HCT116 (cell line): Measurements from ENCODE around the gene SLC7A8.

Source experiments
- ATF3 ChIP-seq: IDR thresholded peaks from 2 replicates; pipeline ENCODE4 v1.6.1; 2012
- CTCF ChIP-seq, 3 experiments: fragments of 200-600 bp in 1 of 3; sonication (generic) in 1 of 3; IDR thresholded peaks in 2 of 3; conservative IDR thresholded peaks in 1 of 3; 2 replicates each; pipeline ENCODE4 v1.5.1; 2012 to 2017; ENCODE audit warnings: low read depth in 2 of 3, low read length in 2 of 3, antibody characterized with exemption in 1 of 3, borderline replicate concordance in 1 of 3, control low read depth in 1 of 3, mild to moderate bottlenecking in 1 of 3, mixed read lengths in 1 of 3, mixed run types in 1 of 3, moderate library complexity in 1 of 3; ENCODE audit not compliant: insufficient read depth in 1 of 3
- ELF1 ChIP-seq: IDR thresholded peaks from 2 replicates; pipeline ENCODE4 v1.6.1; 2012; ENCODE audit warnings: low read depth, borderline replicate concordance
- EZH2 ChIP-seq: fragments of 200-600 bp; sonication (generic); IDR thresholded peaks from 2 replicates; pipeline ENCODE4 v1.6.1; 2017; ENCODE audit warnings: antibody characterized with exemption, mixed run types
- EZH2phosphoT487 ChIP-seq: fragments of 200-600 bp; IDR thresholded peaks from 2 replicates; pipeline ENCODE4 v1.6.1; 2018; ENCODE audit warnings: antibody characterized with exemption, borderline replicate concordance
- MAX ChIP-seq: IDR thresholded peaks from 2 replicates; pipeline ENCODE4 v1.6.1; 2012
- POLR2A ChIP-seq: IDR thresholded peaks from 2 replicates; pipeline ENCODE4 v1.7.0; 2011; ENCODE audit warnings: borderline replicate concordance; ENCODE audit not compliant: insufficient read depth, insufficient read length; ENCODE audit errors: extremely low read depth
- POLR2AphosphoS5 ChIP-seq: IDR thresholded peaks from 2 replicates; pipeline ENCODE4 v1.6.1; 2011; ENCODE audit warnings: mild to moderate bottlenecking, low read depth, low read length, moderate library complexity
- REST ChIP-seq: IDR thresholded peaks from 2 replicates; pipeline ENCODE4 v1.6.1; 2012; ENCODE audit warnings: low read depth
- SP1 ChIP-seq: IDR thresholded peaks from 2 replicates; pipeline ENCODE4 v1.6.1; 2012; ENCODE audit warnings: low read depth
- SRF ChIP-seq: IDR thresholded peaks from 2 replicates; pipeline ENCODE4 v1.6.1; 2012; ENCODE audit warnings: low read depth
- YY1 ChIP-seq: IDR thresholded peaks from 2 replicates; pipeline ENCODE4 v1.6.1; 2011; ENCODE audit warnings: low read length, low read depth, moderate library complexity, mild to moderate bottlenecking; ENCODE audit not compliant: insufficient replicate concordance; ENCODE audit errors: extremely low read depth

- TF ChIP-seq POLR2AphosphoS5 (no peak), MAX (no peak), CTCF (IDR thresholded peaks at IDR 0.05 in 2 of 3, conservative IDR thresholded peaks at IDR 0.05 in 1 of 3; ENCODE audit: borderline replicate concordance in 1 of 3, insufficient read depth in 1 of 3, low read depth in 2 of 3, low read length in 2 of 3) (no peak), SRF (no peak), YY1 (no peak), EZH2 (no peak), SP1 (no peak), ELF1 (no peak), EZH2phosphoT487 (no peak), REST (no peak), ATF3 (no peak), POLR2A (no peak)
These were observed 64.7 kb downstream of the SLC7A8 start, which contains the start of gene CEBPE for GRCh38 chr14:23118506-23119362.
